Measurements from ENCODE around the gene EFCAB13. TPM values are rescaled to one million over a fixed set of nuclear protein-coding genes. Genes with fewer than 3 reads are reported as not detected.

EFCAB13 gene, protein sequence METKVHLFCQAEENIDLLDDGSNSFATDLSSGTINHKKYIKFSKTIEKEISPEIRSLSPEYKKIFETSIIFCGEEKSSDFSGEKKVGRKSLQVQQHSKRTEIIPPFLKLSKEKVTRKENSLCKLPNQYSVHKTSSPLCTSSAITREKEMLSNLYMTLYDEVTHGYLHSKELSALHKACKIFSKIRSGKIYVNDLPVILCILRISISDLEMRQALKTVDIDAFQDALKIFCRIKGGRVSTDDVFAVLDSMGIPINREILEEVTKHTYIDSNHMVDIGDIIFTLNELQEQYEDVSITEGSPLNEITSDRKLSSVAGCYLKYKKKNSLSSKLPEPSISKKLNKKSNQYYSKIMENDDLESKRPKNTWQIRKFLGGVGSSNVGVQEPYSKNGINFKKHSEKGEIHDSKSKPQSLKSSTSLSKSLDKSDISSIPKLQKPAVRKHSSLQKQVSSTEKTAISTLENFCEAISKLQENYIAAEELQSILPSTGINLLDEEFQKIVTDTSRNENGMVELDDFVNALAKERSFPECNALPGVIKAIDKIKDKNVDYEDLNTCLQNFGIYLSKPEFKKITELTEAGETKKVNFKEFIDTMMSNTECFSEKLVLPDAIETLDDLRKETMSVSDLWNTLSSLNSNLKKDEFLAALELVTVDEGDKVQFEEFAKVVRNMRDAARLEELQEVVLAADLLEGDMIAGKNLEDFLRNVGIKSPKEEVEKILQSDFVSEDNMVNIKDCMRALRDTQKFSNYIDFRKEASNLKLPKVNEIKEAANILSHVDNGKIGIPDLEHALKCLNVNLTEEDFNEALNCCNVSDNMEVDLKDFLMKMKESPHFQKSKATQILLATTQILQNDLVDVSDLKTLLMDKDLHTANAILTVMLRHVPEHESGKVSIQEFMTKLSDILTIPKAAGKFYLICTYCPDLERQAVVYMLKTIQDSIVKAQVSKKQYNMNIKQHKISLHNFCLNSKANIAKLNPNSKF
- total RNA-seq: 5.8 and 30.4 TPM in 2 replicates

DNA sequence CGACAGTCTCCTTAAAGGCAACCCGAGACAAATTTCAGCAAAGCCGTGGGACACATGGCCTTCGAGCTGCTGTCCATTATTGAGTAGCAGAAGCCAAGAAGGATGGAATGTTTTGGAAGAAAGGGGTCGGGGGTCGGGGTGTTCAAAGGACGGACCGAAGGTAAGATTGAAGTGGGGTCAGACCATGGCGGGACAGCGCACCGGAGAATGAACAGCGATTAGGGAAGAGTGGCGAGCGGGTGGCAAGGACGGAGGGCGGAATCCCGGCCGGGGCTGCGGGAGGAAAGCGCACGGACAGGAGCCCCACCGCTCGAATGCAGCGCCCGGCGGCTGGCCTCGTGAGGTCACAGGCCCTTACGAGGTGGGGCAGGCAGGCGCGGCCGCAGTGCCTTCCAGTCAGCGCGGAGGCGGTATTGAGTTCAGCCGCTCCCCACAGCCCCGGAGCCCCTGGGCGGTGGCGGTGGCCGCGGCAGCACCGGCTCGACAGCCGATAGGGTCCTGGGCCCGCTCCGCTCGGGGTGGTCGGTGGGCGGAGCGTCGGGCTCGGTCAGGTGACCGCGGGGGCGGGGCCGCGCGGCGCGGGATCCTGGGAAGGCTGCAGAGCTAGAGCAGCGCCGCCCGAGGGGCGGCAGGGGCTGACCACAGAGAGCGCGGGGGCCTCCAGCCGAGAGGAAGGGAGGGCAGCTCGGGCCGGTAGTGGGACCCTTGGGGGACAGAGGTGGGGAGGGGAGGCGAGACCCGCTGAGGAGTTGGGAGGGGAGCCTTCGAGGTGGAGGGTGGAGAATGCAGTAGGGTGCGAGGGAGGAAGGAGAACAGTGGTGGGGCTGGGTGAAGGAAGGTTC lies at the start of gene EFCAB13:
TSS of gene EFCAB13 (plus strand) at position 574 of the 842 bp plus-strand sequence. CDS start 4,399 bp downstream, outside the sequence.

Other genes starting within 250 kb of the EFCAB13 start
- 94.7 and 145 TPM in 2 replicates for gene CDC27, start 134.7 kb upstream of the EFCAB13 start, total RNA-seq
- gene MYL4, start 114.6 kb upstream of the EFCAB13 start, total RNA-seq: 0.77 and 2.8 TPM in 2 replicates
- gene ITGB3, start 70.1 kb upstream of the EFCAB13 start, total RNA-seq: 81.9 and 95.3 TPM in 2 replicates
- gene NPEPPS, start 207.2 kb downstream of the EFCAB13 start, total RNA-seq: 78.2 and 137 TPM in 2 replicates

Measured in regular cardiac myocyte (primary cell).